ENCODE data around the gene TMEM161B. TPM values are rescaled to one million over a fixed set of nuclear protein-coding genes. Genes with fewer than 3 reads are reported as not detected.

Gene TMEM161B
- total RNA-seq, 1 donor from 2014 or later, result 21.5 TPM

DNA sequence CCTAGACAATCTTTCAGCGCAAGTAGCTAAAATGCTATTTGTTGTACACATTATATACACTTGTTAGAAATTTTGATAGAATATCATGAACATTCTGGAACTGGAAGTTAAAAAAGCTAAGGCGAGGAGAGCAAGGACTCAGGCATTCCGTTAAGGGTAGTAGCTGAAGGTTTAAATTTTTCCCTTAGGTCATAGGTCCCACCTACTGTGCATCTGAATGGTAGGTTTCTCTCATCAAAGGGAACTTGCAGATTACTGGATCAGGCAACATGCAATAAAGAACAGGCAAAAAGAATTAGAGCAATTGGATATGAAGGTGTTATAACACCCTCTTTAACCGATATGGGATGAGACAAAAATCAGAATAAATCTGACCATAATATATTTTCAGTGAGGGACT is 32.8 kb downstream of the TMEM161B start:
- DNase-seq, result no peak

DNA sequence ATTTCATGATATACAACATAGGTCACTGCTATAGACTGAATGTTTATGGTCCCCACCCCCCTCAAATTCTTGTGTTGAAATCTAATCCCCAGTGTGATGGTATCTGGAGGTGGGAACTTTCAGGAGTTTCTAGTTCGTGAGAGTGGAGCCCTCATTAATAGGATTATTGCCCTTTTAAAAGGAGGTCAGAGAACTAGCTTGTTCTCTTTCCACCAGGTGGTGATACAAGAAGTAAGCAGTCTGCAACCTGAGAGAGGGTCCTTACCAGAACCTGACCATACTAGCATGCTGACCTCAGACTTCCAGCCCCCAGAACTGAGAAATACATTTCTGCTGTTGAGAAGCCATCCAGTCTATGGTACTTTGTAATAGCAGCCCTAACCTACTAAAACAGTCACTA is 33.3 kb downstream of the TMEM161B start:
- no peaks in the 10 kb centered on the region for H3K4me1 Mint-ChIP-seq (ENCODE audit: low read depth, unreplicated experiment)
- no peak overlapping the region for H3K27ac Mint-ChIP-seq (ENCODE audit: unreplicated experiment)
- no peak for DNase-seq
- H3K27me3 Mint-ChIP-seq (ENCODE audit: unreplicated experiment), result no peaks in the 10 kb centered on the region
- H3K36me3 Mint-ChIP-seq (ENCODE audit: unreplicated experiment), result no peaks in the 10 kb centered on the region
- H3K4me3 Mint-ChIP-seq (ENCODE audit: unreplicated experiment), result no peak overlapping the region
- H3K9me3 Mint-ChIP-seq (ENCODE audit: unreplicated experiment), result no peaks in the 10 kb centered on the region
- TF ChIP-seq, protein P1, sequence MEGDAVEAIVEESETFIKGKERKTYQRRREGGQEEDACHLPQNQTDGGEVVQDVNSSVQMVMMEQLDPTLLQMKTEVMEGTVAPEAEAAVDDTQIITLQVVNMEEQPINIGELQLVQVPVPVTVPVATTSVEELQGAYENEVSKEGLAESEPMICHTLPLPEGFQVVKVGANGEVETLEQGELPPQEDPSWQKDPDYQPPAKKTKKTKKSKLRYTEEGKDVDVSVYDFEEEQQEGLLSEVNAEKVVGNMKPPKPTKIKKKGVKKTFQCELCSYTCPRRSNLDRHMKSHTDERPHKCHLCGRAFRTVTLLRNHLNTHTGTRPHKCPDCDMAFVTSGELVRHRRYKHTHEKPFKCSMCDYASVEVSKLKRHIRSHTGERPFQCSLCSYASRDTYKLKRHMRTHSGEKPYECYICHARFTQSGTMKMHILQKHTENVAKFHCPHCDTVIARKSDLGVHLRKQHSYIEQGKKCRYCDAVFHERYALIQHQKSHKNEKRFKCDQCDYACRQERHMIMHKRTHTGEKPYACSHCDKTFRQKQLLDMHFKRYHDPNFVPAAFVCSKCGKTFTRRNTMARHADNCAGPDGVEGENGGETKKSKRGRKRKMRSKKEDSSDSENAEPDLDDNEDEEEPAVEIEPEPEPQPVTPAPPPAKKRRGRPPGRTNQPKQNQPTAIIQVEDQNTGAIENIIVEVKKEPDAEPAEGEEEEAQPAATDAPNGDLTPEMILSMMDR (IDR thresholded peaks at IDR 0.05; ENCODE audit: partially characterized antibody, unreplicated experiment), result no peak

More for the DNA sequence above, 32.8 kb downstream of the TMEM161B start:
- Mint-ChIP-seq H3K4me1 (ENCODE audit: low read depth, unreplicated experiment) (no peaks in the 10 kb centered on the region), H3K27ac (ENCODE audit: unreplicated experiment) (no peak overlapping the region), H3K4me3 (ENCODE audit: unreplicated experiment) (no peak overlapping the region), H3K36me3 (ENCODE audit: unreplicated experiment) (no peaks in the 10 kb centered on the region), H3K27me3 (ENCODE audit: unreplicated experiment) (no peaks in the 10 kb centered on the region), H3K9me3 (ENCODE audit: unreplicated experiment) (no peaks in the 10 kb centered on the region)
- TF ChIP-seq, protein P1 (IDR thresholded peaks at IDR 0.05; ENCODE audit: partially characterized antibody, unreplicated experiment), result no peak

DNA sequence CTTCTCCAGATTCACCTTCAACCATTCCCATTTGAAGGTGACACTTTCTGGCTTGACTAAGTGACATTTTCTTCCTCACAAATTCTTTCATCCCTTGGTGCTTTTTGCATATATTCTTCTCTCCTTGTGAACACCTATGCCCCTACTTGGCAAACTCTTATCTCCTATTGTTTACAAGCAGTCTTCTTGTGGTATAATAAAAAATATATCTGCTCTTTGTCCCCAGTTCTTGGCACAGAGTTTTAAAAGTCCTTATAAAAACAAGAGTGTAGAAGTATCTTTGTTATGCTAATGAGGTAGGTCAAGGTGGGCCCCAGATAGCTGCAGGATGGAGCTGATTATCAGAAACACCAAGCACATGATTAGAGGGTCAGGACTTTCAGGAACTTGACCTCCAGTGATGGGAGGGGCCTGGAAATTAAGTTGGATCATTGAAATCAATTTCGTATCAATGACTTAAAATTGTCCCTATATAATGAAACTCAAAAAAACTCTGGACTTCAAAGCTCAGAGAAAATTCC is 38.0 kb downstream of the TMEM161B start:
- Mint-ChIP-seq H3K9me3 (ENCODE audit: unreplicated experiment) (no peaks in the 10 kb centered on the region), H3K4me1 (ENCODE audit: low read depth, unreplicated experiment) (no peaks in the 10 kb centered on the region), H3K27me3 (ENCODE audit: unreplicated experiment) (no peaks in the 10 kb centered on the region), H3K36me3 (ENCODE audit: unreplicated experiment) (no peaks in the 10 kb centered on the region), H3K4me3 (ENCODE audit: unreplicated experiment) (no peak overlapping the region), H3K27ac (ENCODE audit: unreplicated experiment) (no peak overlapping the region)
- TF ChIP-seq, protein P1 (IDR thresholded peaks at IDR 0.05; ENCODE audit: partially characterized antibody, unreplicated experiment), result no peak
- no peak for DNase-seq

DNA sequence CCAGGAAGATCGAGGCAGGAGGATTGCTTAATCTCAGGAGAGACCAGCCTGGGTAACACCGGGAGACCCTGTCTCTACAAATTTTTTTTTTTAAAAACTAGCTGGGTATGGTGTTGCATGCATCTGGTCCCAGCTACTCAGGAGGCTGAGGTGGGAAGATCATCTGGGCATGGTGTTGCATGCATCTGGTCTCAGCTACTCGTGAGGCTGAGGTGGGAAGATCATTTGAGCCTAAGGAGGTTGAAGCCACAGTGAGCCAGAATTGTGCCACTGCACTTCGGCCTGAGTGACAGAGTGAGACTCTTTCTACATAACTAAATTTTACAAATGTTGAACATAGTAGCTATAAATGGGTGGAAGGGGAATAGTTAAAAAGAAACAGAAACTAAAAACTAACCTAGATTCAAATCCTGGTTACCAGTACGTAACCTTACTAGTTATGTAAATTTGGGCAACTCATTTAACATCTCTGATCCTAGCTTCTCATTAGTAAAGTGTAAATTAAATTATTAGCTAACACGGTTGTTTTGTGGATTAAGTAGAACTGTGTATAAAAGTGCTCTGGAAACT is 41.7 kb downstream of the TMEM161B start:
- Mint-ChIP-seq H3K4me1 (ENCODE audit: low read depth, unreplicated experiment) (no peaks in the 10 kb centered on the region), H3K4me3 (ENCODE audit: unreplicated experiment) (no peak overlapping the region), H3K36me3 (ENCODE audit: unreplicated experiment) (no peaks in the 10 kb centered on the region), H3K27me3 (ENCODE audit: unreplicated experiment) (no peaks in the 10 kb centered on the region), H3K27ac (ENCODE audit: unreplicated experiment) (no peak overlapping the region), H3K9me3 (ENCODE audit: unreplicated experiment) (no peaks in the 10 kb centered on the region)
- DNase-seq, result no peak
- TF ChIP-seq, protein P1 (IDR thresholded peaks at IDR 0.05; ENCODE audit: partially characterized antibody, unreplicated experiment), result no peak

DNA sequence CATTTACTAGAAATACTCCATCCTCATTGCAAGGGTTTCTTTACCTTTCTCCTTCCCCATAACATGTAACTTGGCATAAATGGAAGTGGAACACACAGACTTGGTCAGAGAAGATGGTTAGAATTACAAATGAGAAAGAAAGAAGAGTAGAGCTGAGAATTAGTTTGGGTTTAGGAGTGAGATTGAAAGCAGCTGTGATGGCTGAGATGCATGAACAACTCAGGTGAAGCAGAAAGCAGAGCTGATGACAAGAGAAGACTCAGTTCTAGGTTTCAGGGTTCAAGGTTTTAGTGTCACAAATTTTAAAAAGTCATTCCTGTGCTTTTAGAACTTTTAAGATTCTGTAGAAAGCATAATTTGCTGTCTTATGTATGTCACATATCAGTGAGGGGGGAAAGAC is 54.0 kb downstream of the TMEM161B start:
- H3K4me3 Mint-ChIP-seq (ENCODE audit: unreplicated experiment), result no peak overlapping the region
- DNase-seq, result no peak
- H3K9me3 Mint-ChIP-seq (ENCODE audit: unreplicated experiment), result no peaks in the 10 kb centered on the region
- no peaks in the 10 kb centered on the region for H3K36me3 Mint-ChIP-seq (ENCODE audit: unreplicated experiment)
- no peak overlapping the region for H3K27ac Mint-ChIP-seq (ENCODE audit: unreplicated experiment)
- peaks cover 1% of the 10 kb centered on the region for H3K27me3 Mint-ChIP-seq (ENCODE audit: unreplicated experiment)
- TF ChIP-seq, protein P1 (IDR thresholded peaks at IDR 0.05; ENCODE audit: partially characterized antibody, unreplicated experiment), result no peak
- H3K4me1 Mint-ChIP-seq (ENCODE audit: low read depth, unreplicated experiment), result no peaks in the 10 kb centered on the region

Measured in glutamatergic neuron (in vitro differentiated cells).